GM12872 (cell line): Measurements from ENCODE around the gene ST6GALNAC6.

ENCODE experiments used
- CTCF ChIP-seq: IDR thresholded peaks from 3 replicates; pipeline ENCODE4 v1.5.1; 2011; ENCODE audit warnings: low read depth, mild to moderate bottlenecking, low read length, moderate library complexity; ENCODE audit not compliant: insufficient read depth

The ST6GALNAC6 gene

GRCh38 chr9:127884976-127885490 lies 14.4 kb downstream of the ST6GALNAC6 start:
- TF ChIP-seq CTCF: no peak

GRCh38 chr9:127884427-127884911 lies 14.9 kb downstream of the ST6GALNAC6 start:
- no peak for TF ChIP-seq CTCF

- no peak for TF ChIP-seq CTCF
These were observed 15.4 kb downstream of the ST6GALNAC6 start for GRCh38 chr9:127883959-127884358.

DNA sequence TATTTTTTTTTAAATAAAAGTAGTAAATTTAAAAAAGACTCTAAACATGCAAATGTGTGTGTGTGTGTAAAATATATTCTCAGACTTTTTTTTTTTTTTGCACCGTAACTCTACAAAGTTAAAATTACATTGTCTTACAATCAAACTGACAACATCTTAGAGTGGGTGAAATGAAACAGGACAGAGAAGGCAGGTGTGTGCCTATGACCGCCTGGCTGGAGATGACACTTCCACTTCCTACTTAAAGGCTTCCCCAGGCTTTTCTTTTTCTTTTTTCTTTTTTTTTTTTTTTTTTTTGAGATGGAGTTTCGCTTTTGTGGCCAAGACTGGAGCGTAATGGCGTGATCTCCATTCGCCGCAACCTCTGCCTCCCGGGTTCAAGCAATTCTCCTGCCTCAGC lies 19.3 kb downstream of the ST6GALNAC6 start:
- TF ChIP-seq CTCF: no peak

DNA sequence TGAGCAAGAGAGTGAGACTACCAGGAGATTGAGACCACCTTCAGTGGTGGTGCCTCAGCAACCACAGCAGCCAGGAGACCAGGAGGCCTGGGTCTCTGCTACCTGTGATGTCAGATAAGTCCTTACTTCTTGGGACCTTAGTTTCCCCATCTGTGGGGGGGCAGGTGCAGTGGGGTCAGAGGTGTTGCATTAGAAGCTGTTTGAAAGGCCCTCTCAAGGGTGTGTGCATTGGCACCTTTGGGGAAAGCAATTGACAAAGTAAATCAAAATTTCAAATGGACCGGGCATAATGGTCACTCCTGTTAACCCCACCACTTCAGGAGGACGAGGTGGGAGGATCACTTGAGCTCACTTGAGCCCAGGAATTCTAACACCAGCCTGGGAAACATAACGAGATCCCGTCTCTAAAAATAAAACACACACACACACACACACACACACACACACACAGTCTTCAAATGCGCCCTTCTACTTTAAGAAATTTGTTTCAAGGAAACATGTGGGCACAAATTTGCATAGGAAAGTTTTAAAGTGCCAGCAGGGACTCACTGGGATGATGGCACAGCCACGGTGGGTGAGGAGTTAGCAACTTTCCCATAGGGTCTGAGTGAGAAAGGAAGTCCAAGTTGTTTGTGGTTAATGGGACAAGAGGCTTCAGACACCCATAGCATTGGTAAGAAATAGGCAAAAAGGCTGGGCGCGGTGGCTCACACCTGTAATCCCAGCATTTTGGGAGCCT lies 20.6 kb downstream of the ST6GALNAC6 start:
- TF ChIP-seq CTCF: no peak

- TF ChIP-seq CTCF: no peak
These were observed 21.3 kb downstream of the ST6GALNAC6 start for GRCh38 chr9:127878001-127878651.

GRCh38 chr9:127877566-127877998 lies 21.8 kb downstream of the ST6GALNAC6 start, which contains the start of gene AK1:
TSS of gene AK1 (minus strand) at chr9:127877675. CDS start at chr9:127874617, 3,058 bp downstream.
- no peak for TF ChIP-seq CTCF
